ENCODE data around the gene B4GALNT3.

GRCh38 chr12:479161-479560, 19.4 kb downstream of the B4GALNT3 start:
- TF ChIP-seq CTCF (conservative IDR thresholded peaks at IDR 0.05 in 1 of 2, IDR thresholded peaks at IDR 0.05 in 1 of 2; ENCODE audit: low read depth in 1 of 2, low read length in 2 of 2) (no peak), EZH2 (IDR thresholded peaks at IDR 0.05; ENCODE audit: low read length, missing control alignments) (no peak)

All from fibroblast of lung (primary cell).